ENCODE results near the gene PARD3B.

Gene PARD3B

DNA sequence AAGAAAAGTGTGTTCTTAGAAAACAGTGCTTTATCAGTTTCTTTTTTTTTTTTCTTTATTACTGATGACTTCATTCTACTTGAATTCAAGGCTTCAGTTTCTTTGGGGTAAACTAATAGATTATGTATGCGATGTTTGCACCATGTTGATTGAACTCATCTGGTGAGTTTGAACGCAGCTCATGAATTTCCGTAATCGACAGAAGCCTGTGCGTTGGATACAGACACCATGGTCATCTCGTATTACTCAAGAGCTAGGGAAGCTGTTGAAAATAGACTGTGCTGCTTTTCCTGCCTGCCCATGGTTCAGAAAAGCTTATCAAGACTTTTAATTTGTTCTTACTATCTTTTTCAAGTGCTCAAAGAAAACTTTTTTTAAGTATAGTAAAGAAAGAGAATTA, 951.5 kb downstream of the PARD3B start:
- no peak for DNase-seq

DNA sequence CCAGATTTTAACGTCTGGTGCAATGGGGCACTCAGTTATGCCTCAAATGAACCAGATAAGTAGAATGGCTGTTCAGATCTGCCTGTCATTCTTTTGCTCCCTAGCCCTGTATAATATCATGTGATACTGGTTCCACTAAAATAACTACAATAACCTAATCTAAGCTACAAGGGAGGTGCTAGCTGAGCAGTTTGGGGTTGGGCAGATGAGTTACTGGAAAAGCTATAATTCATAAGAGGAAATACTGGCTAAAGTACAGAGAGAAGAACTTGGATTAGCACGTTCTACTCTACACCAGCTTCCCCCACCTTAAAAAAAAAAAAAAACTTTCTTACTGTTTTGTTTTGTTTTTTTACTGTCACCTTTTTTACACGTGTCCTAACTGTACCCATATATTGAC, 953.7 kb downstream of the PARD3B start:
- no peak for DNase-seq

DNA sequence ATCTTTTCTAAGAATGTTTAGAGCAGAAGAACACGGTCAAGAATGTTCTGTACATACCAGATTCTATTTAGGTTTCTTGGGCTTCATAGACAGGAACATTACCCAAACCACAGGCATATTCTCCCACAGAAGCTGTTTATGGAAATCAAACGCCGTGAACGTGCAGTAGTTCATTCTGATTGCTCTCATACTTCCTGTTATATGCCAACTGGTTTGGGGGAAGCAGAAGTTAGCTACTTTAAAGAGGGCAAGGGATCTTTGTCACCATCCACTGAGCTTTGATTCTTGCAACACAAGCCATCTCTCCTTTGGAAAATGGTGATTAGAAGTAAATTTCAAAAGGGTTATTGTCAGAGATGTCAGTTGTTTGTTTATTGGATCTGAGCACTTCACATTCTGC, 954.8 kb downstream of the PARD3B start:
- no peak for DNase-seq

DNA sequence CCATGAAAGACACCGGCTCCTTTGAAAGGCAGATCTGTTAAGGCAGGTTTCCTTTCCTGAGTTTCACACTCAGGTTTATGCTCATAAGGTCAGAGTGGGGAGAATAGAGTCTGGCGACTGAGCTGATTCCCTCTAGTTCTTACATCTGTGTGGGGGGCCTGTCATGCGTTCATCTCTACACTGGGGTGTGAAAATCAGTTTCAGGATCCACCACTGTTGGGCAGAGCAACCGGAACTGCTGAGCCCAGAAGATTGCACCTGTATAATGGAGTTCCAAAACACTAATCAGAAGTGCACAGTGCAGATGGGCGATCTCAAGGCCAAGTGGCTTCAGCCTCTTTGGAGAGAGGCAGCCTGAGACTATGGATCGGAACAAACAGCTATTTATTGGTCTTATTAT, 955.7 kb downstream of the PARD3B start:
- DNase-seq: no peak

DNA sequence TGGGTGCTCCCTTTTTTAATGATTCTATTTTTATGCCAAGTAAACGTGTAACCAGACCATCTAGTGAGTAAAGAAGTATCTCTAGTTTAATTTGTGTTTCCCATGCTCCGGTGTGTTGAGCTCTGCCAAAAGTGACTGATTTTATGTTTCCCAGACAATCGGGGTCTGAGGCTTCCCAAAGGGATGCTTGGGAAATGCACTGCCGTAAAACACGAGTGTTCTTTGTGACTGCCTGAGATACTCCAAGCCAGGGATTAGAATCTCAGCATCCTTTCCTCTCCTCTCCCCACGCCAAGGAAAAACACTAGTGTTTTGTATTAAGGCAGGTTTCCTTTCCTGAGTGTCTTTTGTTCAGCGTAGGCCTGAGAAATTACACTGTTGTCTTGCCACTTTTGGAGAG, 956.6 kb downstream of the PARD3B start:
- no peak for DNase-seq

DNA sequence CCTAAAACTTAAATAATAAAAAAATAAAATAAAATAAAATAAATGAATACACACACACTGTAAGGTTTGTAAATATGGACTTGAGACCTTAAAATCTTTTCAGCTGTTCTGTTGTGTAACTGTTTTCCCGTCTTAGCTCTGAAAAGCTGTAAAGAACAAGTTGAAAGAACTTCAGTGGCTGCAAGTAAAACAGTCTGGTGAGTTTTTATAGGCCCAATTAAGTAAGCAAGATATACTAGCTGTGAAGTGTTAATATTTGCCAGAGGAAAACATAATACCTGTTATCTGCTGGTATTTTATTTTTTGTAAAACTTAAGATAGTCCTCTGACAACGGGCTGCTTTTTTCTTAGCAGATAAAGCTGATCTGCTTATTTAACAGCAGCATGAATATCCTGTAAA, 960.1 kb downstream of the PARD3B start:
- DNase-seq: no peak

DNA sequence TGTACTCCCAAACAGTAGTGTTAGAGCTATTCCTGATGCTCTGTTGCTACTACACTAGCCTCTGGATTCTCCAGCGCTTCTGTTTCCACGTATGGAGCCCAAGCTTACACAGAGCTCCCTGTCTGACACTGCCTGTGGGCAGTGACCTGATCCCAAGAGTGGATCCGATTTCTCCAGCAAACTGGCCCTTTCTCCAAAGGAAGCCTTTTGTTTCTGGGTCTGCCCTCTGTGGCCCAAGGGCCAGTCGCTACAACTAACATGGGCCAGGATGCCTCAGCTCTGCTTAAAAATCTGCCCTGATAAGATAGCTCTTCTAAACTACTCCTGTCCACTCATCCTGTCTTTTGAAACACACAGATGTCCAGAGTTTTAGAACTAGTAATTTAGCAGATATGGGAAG, 964.4 kb downstream of the PARD3B start:
- no peak for DNase-seq

DNA sequence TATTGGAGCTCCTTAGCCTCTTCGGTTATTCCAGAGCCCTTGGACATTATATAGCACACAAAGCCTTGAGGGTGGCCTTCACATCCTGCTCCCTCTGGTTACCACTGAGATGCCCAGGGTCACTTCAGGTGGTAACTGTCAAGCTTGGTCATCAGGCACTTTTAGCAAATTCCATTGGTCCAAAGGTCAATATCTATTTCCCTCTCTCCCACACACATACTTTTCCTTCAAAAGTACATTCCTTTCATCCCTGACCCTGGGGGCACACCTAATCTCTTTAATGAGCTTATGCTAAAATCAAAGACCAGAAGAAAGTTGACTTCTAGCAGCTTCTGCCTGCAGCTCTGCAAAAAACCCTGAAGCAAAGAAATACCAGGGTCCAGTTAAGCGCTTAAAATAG, 965.1 kb downstream of the PARD3B start:
- DNase-seq: no peak

DNA sequence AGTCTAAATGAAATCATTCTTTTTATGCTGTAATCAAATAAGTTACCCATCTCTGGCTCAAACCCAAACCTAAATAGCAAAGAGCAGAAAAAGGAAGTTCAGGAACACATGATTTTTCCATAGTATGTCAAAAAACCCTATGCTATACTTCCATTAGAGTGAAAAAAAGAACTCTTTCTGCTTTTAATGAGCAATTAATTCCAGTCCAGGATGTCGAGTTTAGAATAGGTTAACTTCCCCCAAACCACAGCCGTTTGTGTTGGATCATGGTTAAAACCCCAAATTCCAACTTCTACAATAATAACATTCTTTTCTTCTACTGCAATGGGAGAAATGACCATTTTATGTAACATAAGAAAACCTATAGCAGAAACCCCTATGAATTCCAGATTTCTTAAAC, 965.9 kb downstream of the PARD3B start:
- no peak for DNase-seq

DNA sequence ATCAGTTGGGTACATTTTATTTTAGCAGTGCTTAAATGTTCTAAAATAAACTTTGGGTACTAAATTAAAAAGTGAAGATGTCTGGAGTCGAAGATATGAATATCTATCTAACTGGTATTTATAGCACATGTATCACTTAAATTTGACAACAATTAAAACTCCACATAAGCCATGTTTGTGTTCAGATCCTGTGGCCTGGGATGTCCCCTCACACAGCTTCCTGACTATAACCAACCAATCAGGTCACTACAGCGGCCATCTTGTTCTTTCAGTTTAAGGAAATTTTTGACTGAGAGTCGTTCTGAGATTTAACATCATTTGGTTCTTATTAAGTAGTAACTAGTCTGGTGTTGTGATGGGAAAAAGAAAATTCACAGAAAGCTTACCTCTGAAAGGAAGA, 966.4 kb downstream of the PARD3B start:
- no peak for DNase-seq

DNA sequence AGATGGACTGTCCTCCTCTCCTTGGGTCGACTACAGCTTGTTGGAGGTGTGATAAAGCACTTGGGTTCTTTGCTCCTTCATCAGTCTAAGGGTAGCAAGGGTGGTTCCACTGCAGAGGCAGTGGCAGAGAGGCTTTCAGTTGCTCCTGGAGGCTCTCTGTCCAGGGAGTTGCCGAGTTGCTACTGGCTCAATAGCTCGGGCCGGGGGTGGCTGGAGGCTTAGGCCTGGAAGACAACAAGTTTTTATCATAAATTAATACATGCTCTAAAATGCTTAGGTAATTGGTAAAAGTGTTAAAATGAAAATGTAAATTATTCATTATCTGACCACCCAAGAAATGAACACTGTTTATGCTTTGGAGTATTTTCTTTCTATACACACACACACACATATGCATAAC, 975.0 kb downstream of the PARD3B start:
- DNase-seq: no peak

DNA sequence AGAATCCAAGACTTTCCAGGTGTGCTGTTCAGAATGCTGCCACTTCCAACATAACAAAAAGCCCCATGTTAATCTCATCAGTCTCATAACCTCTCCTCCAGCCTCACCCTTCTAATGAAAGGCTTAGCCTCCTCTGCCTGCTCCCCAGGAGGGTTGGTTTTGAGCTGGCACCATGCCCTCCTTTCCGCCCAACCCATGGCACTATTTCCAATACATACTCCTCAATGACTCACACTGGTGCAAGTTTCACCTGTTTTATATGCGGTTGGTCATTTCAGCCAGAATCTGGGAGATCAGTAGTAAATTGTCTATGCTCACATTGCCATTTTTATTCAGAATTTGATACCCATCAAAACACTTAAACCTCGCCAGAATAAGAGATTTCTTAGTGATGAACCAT, 979.4 kb downstream of the PARD3B start:
- DNase-seq: no peak

DNA sequence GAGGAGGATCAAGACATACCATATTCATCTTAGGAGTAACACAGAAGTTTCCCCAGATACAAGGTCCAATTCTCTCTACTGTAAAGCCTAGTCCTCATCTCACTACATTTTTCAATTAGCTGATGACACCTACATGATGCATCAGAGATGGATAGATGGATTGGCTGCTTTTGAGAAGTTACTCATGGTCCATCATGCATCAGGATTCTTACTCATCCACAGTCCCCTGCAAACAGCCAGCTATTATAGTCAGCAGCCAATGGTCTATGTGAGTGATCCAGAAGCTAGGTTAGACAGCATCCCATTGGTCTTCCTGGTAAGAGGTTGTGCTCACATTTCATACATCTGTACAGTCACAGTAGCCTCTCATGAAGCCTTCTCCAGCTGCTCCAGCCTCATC, 982.5 kb downstream of the PARD3B start:
- no peak for DNase-seq

DNA sequence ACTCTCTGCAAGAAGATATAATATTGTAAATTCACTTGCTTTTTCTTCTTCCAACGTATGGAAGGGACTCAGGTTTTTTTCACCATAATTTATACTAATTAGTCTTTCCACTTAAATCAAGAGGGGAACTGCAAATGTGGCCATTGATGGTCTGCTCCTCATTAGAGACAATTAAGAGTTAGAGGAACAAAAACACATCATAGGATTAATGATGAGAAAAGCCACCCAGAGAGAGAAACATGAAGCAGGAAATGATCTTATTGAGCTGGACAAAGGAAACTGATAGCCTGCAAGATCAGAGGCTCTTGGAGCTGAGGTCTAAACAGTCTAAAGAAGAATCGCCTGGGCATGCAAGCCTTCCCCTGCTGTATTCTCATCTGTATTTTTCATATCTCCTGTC, 985.8 kb downstream of the PARD3B start:
- no peak for DNase-seq

DNA sequence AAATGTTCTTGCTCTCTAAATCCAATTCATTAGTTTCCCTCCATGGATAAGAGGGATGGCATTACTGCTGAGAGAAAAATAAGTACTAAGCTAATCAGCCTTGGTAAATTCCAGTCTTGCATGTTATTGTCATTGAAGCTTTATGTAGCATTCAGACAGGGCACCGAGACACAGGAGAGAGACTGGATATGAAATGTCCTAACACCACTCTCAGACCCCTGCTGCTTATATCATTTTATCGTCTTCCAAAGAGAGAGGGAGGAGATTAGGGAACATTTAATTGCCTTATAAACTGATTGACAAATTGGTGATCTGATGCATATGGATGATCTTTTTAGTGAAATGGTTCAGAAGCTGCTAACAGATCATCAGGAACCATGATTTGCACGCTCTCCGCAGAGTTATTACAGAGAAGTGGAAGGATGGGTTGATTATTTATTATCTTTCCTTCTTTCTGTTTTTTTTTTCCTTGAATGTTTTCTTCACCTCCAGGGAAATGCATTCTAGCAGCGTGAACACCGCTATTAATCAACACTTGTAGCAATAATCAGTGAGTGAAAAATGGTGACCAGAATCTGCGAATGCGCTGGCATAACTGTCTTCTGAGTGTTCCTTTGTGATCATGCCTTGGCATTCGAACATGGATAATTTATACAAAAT, 986.3 kb downstream of the PARD3B start:
- DNase-seq: no peak

DNA sequence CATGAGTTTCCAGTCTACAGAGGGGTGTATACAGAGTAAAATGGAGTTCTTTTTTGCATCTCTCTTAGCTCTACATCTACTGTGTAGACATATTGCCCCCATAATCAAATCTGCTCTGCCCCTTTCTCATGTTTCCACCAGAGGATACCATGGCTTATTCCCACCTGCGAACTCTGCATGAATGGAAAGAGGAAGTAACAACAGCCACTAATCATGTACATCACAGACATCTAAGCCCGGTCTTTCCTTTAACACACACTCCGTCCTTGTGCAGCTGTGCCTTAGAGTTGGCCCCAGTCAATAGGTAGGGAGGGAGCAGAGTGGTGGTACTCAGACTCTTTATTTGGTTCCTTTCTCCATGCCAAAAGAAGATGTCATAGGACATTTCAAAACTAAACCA, 989.7 kb downstream of the PARD3B start:
- DNase-seq: no peak

DNA sequence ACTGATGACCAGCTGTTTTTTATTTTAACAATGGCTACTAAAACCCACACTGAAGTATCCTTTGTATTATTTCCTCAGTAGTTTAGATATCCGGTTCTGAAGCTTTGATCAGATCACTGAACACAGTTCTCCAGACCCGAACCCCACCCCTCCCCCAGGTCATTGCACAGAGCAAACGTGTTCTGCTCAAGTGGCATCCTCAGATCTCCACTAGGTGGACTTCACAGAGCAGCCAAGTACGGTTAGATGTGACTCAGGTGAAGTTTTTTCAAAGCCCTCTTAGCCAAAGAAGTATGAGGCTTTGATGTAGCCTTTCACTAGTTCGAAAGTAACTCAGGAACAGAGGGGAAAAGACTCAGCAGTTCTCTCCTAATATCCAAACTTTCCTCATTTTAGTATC, 994.3 kb downstream of the PARD3B start:
- no peak for DNase-seq

DNA sequence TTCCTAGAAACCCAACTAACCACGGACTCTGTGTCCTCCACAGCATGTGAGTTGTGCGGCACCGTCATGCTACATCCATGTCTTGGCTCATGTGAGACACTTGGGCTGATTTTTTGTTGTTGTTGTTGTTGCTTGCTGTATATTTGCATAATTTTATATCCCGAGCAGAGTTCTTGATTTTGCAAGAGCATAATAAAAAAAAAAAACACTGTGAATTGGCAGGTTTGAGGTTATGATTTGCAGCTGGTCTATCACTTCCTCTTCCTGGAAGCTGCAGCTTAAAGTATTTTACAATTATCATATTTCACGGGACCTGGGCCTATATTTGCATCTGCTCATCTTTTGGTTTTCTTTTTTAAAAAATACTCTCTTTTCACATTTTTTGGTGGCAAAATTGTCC, 994.8 kb downstream of the PARD3B start:
- DNase-seq: no peak

DNA sequence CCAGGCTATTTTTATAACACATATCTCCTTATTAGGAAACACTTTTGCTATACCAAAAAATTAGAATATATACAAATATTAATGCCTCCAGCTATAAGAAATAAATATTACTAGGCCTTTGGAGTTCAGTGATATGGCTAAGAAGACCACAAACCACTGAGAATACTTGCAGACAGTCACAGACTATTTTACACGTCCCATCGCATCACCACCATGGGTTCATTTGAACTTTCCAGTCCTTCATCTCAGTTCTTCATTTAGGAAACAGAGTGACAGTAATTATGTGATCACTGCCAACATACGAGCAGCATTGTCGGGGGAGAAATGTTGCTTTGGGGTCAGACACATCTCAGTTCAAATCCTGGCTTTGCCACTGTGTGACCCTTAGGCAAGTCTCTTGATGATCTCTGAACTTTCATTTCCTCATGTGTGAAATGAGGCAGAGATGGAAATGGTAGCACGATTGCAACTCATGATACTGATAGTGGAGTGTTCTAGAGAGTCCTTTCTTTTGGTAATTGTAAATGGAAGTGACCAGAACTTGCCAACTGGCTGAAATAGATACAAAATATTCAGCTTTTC, 998.1 kb downstream of the PARD3B start:
- DNase-seq: no peak

DNA sequence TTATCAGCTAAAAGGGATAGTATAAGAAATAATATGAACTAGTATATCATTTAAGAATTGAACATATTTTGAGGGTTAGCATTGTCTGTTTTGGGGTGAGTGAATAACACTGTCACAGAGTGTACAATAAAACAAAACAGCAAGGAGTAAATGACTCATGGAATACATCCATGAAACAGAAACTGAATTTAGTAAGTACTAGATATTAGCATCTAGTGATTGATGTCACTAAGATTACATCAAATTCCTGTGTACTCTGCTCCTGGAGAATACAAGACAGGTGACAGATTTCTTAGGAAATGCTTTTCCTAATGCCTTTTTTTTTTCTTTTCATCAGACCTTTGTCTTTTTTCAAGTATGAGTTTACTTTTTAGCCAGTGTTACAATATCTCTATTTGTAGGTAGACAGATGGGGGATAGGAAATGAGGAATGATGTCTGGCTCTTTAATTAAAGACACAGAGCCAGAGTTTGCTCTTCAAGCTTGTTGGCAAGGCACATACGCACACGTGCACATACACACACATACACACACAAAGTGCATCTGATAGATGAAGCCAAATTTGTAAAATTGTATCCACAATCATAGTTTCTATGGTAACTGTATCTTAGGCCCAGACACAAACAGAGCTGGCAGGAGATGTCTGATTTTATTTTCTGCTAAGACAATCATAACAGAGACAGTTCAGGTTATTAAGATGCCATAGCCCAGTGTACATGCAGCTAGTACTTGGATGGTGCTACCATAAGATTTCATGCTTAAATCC, 998.8 kb downstream of the PARD3B start:
- no peak for DNase-seq

DNA sequence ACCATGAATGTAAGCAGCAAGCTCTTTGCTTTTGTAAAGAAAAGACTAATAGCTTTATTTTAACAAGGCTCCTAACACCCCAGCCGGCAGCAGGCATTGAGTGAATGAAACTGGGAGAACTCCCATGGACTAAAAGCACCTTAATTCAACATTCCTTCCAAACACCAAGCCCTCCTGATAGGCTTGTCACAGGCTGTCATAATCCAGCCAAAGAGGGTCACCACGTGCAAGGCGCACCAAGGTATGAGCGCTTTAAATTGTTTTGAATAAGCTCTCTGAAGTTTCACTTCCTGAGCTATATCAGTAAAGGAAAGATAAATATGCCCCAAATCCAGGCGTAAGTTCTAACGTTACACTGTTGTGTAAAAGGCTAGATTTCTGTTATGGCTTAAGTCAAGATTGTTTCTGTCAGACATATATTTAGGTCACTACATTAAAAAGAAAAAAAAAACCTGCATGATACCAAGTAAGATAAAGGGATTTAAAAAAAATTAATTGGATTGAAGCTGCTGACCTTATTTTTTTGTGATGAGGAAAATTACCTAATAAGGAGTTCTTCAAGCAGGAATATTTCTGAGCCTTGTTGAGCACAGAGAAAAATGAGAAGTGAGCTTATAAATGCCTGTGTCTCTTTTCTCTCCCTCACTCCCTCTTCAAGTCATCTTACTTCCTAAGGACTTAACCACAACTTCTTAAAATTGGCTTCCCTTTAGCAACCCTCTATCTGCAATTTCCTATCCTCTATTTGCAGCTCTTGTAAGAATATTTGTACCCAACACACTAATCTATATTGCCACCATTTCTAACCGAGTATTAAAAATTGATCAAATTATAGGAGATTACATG, 1000.9 kb downstream of the PARD3B start:
- DNase-seq: no peak

DNA sequence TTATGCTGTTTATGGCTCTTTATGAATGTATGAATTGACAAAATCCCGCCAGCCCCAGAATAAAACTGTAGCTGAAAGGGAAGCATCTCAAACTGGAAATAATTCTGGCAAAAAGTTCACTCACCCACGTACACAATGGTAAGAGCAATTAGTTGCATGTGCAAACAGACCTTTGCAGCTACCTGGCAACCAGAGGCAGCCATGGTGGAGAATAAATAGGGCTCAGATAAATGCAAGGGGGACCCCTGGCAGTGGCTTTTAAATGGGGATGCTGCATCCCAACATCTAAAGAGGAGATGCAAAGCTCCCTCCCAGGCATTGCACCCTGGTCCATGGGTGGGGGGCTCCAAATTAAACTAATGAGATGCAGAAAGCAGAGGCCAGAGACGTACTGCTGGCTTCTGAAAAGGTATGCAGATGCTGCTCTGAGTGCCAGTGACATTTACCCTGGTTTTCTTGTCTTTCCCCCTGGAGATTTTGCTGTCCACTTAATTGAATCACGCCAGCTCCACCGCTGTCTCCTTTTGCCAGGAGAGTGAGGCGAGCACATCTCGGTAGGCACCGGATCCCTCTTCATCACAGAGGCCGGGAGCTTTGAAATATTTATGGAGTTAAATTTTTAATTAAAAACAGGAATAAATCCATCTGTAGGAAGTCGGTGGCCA, 1010.4 kb downstream of the PARD3B start:
- DNase-seq: no peak

DNA sequence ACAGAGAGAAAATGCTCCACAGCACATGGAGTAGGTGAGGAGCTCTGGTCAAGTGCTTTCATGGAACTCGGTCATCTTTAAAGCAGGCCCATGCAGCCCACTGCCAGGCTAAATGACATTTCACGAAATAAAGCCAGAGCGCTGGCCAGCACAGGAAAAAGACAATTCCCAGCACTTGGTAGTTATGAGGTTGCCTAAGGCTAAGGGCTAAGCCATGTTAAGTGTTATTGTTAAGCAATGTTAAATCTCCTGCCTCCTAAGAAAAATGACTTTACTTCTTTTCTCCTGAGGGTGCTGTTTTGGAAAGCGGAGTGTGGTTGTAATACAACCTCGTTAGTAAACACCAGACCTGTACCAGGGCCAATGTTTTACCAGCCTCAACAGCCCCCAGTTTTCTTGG, 1011.1 kb downstream of the PARD3B start:
- no peak for DNase-seq
